Measurements from ENCODE around the gene COL8A2.

Gene COL8A2

GRCh38 chr1:36089393-36090121 is 35.5 kb downstream of the COL8A2 start:
- DNase-seq (ENCODE audit: low spot score), result no peak

GRCh38 chr1:36088577-36089392 is 36.2 kb downstream of the COL8A2 start, which contains the start of gene ADPRS:
ADPRS (plus strand) TSS chr1:36088892; CDS start chr1:36088905, 13 bp downstream.
- peak; percentile 86 for DNase-seq (ENCODE audit: low spot score)

- DNase-seq (ENCODE audit: low spot score), result no peak
Observed at GRCh38 chr1:36088265-36088576, 36.8 kb downstream of the COL8A2 start.

DNA sequence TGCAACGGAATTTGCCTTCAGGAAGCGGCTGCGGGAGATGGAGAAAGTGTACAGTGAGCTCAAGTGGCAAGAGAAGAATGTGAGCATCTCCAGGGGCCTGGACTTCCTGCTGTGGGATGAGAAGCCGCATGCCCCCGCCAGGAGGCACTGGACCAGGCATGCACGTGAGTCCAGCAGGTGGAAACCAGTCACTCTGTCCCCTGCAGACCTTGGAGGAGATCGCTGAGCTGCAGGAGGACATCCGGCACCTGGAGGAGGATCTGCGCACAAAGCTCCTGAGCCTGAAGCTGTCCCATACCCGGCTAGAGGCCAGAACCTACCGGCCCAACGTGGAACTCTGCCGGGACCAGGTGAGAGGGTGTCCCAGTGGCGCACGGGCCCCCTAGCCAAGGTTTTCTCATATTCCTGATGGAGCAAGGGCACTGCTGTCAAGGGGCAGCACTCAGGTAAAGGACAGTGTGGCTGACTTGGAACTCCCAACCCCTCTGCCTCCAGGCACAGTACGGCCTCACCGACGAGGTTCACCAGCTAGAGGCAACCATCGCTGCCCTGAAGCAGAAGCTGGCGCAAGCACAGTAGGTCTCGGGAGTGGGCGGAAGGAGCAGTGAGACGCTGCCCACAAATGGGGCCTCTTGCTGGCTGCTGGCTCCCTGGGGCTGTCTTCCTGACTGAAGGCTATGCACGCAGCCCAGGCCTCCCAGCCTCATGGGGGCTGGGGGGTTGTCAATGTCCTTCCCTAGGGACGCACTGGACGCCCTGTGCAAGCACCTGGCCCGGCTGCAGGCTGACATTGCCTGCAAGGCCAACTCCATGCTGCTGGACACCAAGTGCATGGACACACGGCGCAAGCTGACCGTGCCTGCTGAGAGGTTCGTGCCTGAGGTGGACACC is 37.5 kb downstream of the COL8A2 start:
- no peak for DNase-seq (ENCODE audit: low spot score)

GRCh38 chr1:36086529-36087232 is 38.3 kb downstream of the COL8A2 start:
- no peak for DNase-seq (ENCODE audit: low spot score)

GRCh38 chr1:36085686-36086526 is 39.1 kb downstream of the COL8A2 start:
- no peak for DNase-seq (ENCODE audit: low spot score)

DNA sequence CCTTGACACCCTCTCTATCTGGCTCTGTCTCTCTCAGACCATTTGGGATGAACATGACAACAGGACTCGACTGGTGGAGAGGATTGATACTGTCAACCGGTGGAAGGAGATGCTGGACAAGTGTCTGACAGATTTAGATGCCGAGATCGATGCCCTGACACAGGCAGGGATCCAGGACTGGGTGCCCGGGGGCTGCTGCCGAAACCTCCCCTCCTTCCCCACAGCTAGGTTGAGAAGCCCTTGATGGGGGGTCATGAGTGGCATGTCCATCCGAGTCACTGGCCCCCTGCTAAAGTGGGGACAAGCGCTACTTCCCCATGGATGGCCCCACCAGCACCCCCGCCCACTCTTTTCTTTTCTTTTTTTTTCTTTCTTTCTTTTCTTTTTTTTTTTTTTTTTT is 39.9 kb downstream of the COL8A2 start:
- no peak for DNase-seq (ENCODE audit: low spot score)

GRCh38 chr1:36084497-36085115 is 40.4 kb downstream of the COL8A2 start:
- no peak for DNase-seq (ENCODE audit: low spot score)

DNA sequence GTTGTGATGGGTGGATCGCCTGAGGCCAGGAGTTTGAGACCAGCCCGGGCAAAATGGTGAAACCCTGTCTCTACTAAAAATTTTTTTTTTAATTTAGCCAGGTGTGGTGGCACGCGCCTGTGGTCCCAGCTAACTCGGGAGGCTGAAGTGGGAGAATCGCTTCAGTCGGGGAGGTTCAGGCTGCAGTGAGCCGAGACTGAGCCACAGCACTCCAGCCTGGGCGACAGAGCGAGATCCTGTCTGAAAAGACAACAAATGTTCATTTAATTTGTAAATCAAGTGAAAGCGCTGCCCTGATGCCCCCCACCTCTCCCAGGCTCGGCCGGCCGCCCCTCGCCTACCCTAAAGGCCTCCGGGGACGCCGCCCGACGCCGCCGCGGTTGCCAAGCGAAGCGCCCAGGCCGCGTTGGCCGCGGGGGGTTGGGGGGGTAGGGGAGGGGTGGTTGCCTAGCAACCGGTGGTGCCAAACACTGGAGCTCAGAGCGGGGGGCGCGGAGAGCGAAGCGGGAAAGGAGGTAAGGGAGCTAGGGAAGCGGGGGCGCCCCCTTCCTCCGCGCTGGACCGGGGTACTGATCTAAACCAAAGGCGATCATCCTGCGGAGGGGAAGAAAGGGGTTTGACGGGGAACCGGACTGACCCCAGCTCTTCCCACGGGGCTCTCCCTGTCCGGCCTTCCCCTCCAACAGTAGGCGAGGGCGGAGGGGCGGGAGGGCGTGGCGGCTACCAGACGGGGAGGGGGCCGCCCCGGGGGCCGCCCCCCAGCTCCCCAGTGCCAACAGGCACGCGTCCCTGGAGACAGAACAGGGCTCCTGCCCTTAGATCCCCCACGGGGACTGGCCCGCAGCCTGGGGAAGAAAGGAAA is 41.2 kb downstream of the COL8A2 start, which contains the start of gene TEKT2:
Gene TEKT2, plus strand, starts transcription at position 460 of the 862 bp plus-strand sequence. CDS start 828 bp downstream, outside the sequence.
- no peak for DNase-seq (ENCODE audit: low spot score)

- no peak for DNase-seq (ENCODE audit: low spot score)
Observed at GRCh38 chr1:36083219-36083618, 41.8 kb downstream of the COL8A2 start.

- DNase-seq (ENCODE audit: low spot score), result no peak
Observed at GRCh38 chr1:36081926-36082485, 43.0 kb downstream of the COL8A2 start.

DNA sequence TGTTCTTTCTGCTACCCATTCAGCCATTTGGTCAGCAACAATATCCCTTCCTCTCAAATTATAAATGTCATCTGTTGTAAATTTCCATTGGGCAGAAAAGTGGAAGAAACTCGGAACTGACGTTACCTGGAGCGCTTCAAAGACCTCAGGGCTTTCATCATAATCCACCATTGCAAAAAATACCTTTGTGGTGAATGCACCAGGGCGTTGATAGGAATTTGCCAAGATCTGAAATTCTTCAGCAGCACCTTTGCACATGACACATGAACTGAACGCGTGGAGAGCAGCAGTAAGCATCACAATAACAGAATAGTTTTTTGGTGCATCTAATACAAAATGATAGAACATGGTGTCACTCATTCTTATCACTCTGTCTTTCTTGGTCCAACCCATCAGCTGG is 44.2 kb downstream of the COL8A2 start:
- no peak for DNase-seq (ENCODE audit: low spot score)

DNA sequence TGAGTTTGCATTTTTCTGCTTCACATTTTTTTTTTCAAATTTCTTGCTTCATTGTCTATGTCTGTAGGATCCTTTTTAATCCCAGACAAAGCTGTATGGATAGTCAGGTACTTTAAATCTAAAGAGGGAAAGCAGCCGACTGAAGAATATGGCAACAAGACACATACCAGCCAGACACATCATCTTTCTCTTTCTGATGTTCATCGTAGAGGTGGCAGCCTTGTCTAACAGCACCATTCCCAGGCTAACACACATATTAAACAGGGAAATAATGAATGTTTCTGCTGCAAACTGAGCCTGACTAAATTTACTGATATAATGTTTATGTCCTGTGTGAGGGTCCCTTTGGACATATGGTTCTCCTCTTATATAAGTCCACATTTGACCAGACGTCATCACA is 44.8 kb downstream of the COL8A2 start:
- DNase-seq (ENCODE audit: low spot score), result no peak

- DNase-seq (ENCODE audit: low spot score), result no peak
Observed at GRCh38 chr1:36076979-36077573, 47.9 kb downstream of the COL8A2 start.

DNA sequence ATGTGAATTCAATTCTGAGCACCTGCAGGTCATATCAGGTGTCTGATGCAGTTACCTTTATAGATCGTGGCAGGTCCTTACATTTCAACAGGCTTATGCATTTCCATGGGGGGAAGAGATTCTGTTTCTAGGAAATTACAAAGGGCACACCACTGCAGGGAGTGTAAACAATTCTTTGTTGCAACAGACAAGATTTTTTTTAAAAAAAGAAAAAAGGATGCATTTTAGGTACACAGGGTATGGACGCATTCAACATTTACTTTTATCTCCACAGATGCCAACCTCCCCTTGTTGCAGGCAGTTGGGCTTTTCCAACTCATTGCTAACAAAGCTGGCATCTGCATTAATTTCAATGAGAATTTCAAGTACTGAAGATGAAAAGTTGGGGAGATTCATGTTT is 54.7 kb downstream of the COL8A2 start:
- no peak for DNase-seq (ENCODE audit: low spot score)

DNA sequence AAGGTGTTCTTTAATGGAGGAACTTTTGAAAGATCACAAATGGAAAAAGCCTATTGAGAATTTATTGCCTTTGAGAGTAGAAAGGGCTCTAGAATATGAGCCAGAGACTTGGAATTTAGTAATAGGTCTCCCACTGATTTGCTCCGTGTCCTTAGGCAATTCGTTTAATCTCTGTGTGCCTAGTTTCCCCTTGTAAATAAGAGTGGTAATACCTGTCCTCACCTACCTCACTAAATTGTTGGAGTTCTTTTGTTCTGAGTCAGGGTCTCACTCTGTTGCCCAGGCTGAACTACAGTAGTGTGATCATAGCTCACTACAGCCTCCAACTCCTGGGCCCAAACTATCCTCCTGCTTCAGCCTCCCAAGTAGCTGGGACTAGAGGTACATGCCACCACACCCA is 56.2 kb downstream of the COL8A2 start:
- no peak for DNase-seq (ENCODE audit: low spot score)

- no peak for DNase-seq (ENCODE audit: low spot score)
Observed at GRCh38 chr1:36067871-36068270, 57.2 kb downstream of the COL8A2 start.

DNA sequence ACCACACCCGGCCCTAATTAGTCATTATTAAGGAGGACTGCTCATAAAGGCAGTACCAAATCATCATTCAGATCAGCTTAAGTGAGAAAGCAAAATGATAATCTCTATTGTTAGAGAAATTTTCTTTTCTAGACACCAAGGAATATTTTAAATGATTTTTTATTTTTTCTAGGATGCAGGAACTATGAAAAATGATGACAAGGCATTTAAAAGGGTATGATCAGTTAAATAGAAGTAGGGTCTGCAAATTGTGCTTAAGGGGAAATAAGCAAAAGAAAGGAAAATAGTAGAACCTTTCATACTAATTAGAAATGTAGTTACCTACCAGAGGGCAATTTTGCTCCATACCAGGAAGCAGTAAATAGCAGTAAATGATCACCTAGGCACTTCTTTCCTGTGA is 62.7 kb downstream of the COL8A2 start:
- DNase-seq (ENCODE audit: low spot score), result no peak

DNA sequence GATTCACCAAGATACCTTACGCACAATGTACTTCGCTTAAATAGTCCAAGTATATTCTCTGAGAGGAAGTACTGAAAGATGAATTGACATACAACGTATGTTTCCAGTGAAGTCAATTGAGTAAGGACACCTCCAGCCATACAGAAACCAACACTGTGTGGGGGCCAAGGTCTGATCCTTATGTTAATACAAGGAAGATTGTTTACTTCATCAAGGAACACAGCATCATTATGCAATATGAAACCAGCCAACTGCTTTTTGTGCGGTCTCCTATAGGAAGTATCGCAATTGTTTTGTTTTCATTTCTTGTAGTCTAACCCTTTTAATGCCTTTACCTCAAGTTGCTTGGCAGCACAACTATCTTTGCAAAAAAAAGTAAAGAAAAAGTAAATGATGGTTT is 69.3 kb downstream of the COL8A2 start:
- no peak for DNase-seq (ENCODE audit: low spot score)
